SU-DHL-6 (cell line): ENCODE measurements around the gene CCDC186.

ENCODE experiments used
- CTCF ChIP-seq: fragments of 200-600 bp; sonication (generic); IDR thresholded peaks from one replicate; pipeline ENCODE4 v1.5.1; 2017; ENCODE audit warnings: antibody characterized with exemption, mild to moderate bottlenecking, low read length, moderate library complexity; ENCODE audit not compliant: insufficient read depth, poor library complexity, severe bottlenecking
- EZH2phosphoT487 ChIP-seq: fragments of 200-600 bp; sonication (generic), shearing (Covaris generic); conservative IDR thresholded peaks from 2 replicates; pipeline ENCODE4 v1.6.1; 2018; ENCODE audit warnings: mild to moderate bottlenecking, antibody characterized with exemption, low read length, moderate library complexity, mixed read lengths

DNA sequence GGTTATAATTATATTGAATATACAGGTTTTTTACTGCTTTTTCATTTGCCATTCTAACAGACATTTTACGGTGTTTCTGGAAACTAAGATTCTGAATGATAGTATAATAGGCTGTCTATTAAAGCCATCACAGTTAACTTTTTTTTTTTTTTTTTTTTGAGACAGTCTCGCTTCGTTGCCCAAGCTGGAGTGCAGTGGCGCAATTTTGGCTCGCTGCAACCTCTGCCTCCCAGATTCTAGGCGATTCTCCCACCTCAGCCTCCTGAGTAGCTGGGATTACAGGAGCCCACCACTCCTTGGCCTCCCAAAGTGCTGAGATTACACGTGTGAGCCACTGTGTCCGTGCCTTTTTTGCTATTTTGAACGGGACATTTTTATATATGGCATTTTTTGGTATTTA is 9.6 kb upstream of the CCDC186 start:
- TF ChIP-seq CTCF (no peak), EZH2phosphoT487 (no peak)
